ENCODE measurements around the gene NEK11.
A peak's percentile ranks its signal among the peaks of the same experiment; 100 is the strongest.
"Not testable (repeated sequence)": the region's sequence is repeated elsewhere in the genome, so short reads cannot be mapped to it uniquely, and the experiment has no call there.

The NEK11 gene

GRCh38 chr3:131009698-131010097 is 17.0 kb upstream of the NEK11 start:
- DNase-seq (ENCODE audit: insufficient read length) (no peak), FAIRE-seq (no peak)
- TF ChIP-seq POLR2AphosphoS5 (IDR thresholded peaks at IDR 0.05; ENCODE audit: low read depth, low read length) (no peak), POLR2A (IDR thresholded peaks at IDR 0.05; ENCODE audit: low read depth, low read length) (no peak), TAF1 (IDR thresholded peaks at IDR 0.05; ENCODE audit: borderline replicate concordance, low read depth, low read length) (no peak)

- no peak for FAIRE-seq
- no peak for DNase-seq (ENCODE audit: insufficient read length)
- TF ChIP-seq POLR2AphosphoS5 (IDR thresholded peaks at IDR 0.05; ENCODE audit: low read depth, low read length) (no peak), POLR2A (IDR thresholded peaks at IDR 0.05; ENCODE audit: low read depth, low read length) (no peak), TAF1 (IDR thresholded peaks at IDR 0.05; ENCODE audit: borderline replicate concordance, low read depth, low read length) (no peak)
These were observed 7.7 kb upstream of the NEK11 start for GRCh38 chr3:131018970-131019369.

- TF ChIP-seq POLR2A (IDR thresholded peaks at IDR 0.05; ENCODE audit: low read depth, low read length) (no peak), POLR2AphosphoS5 (IDR thresholded peaks at IDR 0.05; ENCODE audit: low read depth, low read length) (no peak), TAF1 (IDR thresholded peaks at IDR 0.05; ENCODE audit: borderline replicate concordance, low read depth, low read length) (no peak)
- FAIRE-seq = no peak
- no peak for DNase-seq (ENCODE audit: insufficient read length)
These were observed 6.5 kb upstream of the NEK11 start for GRCh38 chr3:131020122-131020693.

GRCh38 chr3:131025539-131025938 is 1.1 kb upstream of the NEK11 start:
- FAIRE-seq (no peak), DNase-seq (ENCODE audit: insufficient read length) (no peak)
- TF ChIP-seq TAF1 (IDR thresholded peaks at IDR 0.05; ENCODE audit: borderline replicate concordance, low read depth, low read length) (no peak), POLR2AphosphoS5 (IDR thresholded peaks at IDR 0.05; ENCODE audit: low read depth, low read length) (no peak), POLR2A (IDR thresholded peaks at IDR 0.05; ENCODE audit: low read depth, low read length) (no peak)

- TF ChIP-seq POLR2A (IDR thresholded peaks at IDR 0.05; ENCODE audit: low read depth, low read length) (no peak), POLR2AphosphoS5 (IDR thresholded peaks at IDR 0.05; ENCODE audit: low read depth, low read length) (no peak), TAF1 (IDR thresholded peaks at IDR 0.05; ENCODE audit: borderline replicate concordance, low read depth, low read length) (no peak)
- DNase-seq (ENCODE audit: insufficient read length) (no peak), FAIRE-seq (no peak)
These were observed 2.2 kb downstream of the NEK11 start for GRCh38 chr3:131028844-131029243.

- FAIRE-seq = no peak
These were observed 5.0 kb downstream of the NEK11 start for GRCh38 chr3:131031660-131032059.

GRCh38 chr3:131033480-131034080 is 6.9 kb downstream of the NEK11 start:
- TF ChIP-seq POLR2A (IDR thresholded peaks at IDR 0.05; ENCODE audit: low read depth, low read length) (no peak), POLR2AphosphoS5 (IDR thresholded peaks at IDR 0.05; ENCODE audit: low read depth, low read length) (no peak), TAF1 (IDR thresholded peaks at IDR 0.05; ENCODE audit: borderline replicate concordance, low read depth, low read length) (no peak)
- FAIRE-seq (peak; percentile 80), DNase-seq (ENCODE audit: insufficient read length) (no peak)

More at GRCh38 chr3:131031660-131032059, 5.0 kb downstream of the NEK11 start:
- DNase-seq (ENCODE audit: insufficient read length) = no peak
- TF ChIP-seq TAF1 (IDR thresholded peaks at IDR 0.05; ENCODE audit: borderline replicate concordance, low read depth, low read length) (no peak), POLR2A (IDR thresholded peaks at IDR 0.05; ENCODE audit: low read depth, low read length) (no peak), POLR2AphosphoS5 (IDR thresholded peaks at IDR 0.05; ENCODE audit: low read depth, low read length) (no peak)

GRCh38 chr3:131036200-131036816 is 9.6 kb downstream of the NEK11 start:
- FAIRE-seq (no peak), DNase-seq (ENCODE audit: insufficient read length) (no peak)
- no peak for TF ChIP-seq POLR2AphosphoS5 (IDR thresholded peaks at IDR 0.05; ENCODE audit: low read depth, low read length)
- TF ChIP-seq POLR2A (IDR thresholded peaks at IDR 0.05; ENCODE audit: low read depth, low read length) = no peak
- no peak for TF ChIP-seq TAF1 (IDR thresholded peaks at IDR 0.05; ENCODE audit: borderline replicate concordance, low read depth, low read length)

GRCh38 chr3:131036986-131037385 is 10.3 kb downstream of the NEK11 start:
- FAIRE-seq = no peak
- TF ChIP-seq POLR2A (IDR thresholded peaks at IDR 0.05; ENCODE audit: low read depth, low read length) (no peak), POLR2AphosphoS5 (IDR thresholded peaks at IDR 0.05; ENCODE audit: low read depth, low read length) (no peak), TAF1 (IDR thresholded peaks at IDR 0.05; ENCODE audit: borderline replicate concordance, low read depth, low read length) (no peak)
- DNase-seq (ENCODE audit: insufficient read length) = no peak

- DNase-seq (ENCODE audit: insufficient read length) (no peak), FAIRE-seq (peak; percentile 38)
- no peak for TF ChIP-seq POLR2A (IDR thresholded peaks at IDR 0.05; ENCODE audit: low read depth, low read length)
- no peak for TF ChIP-seq POLR2AphosphoS5 (IDR thresholded peaks at IDR 0.05; ENCODE audit: low read depth, low read length)
- TF ChIP-seq TAF1 (IDR thresholded peaks at IDR 0.05; ENCODE audit: borderline replicate concordance, low read depth, low read length) = no peak
These were observed 11.6 kb downstream of the NEK11 start for GRCh38 chr3:131038326-131038725.

- not testable (repeated sequence) for DNase-seq (ENCODE audit: insufficient read length)
- peak; percentile 80 for FAIRE-seq
These were observed 15.8 kb downstream of the NEK11 start for GRCh38 chr3:131042271-131042985.

GRCh38 chr3:131047582-131047981 is 20.9 kb downstream of the NEK11 start:
- TF ChIP-seq POLR2A (IDR thresholded peaks at IDR 0.05; ENCODE audit: low read depth, low read length) (no peak), TAF1 (IDR thresholded peaks at IDR 0.05; ENCODE audit: borderline replicate concordance, low read depth, low read length) (no peak), POLR2AphosphoS5 (IDR thresholded peaks at IDR 0.05; ENCODE audit: low read depth, low read length) (no peak)
- DNase-seq (ENCODE audit: insufficient read length) (no peak), FAIRE-seq (no peak)
